Coronary artery (tissue), 2 donors: ENCODE data around the gene LUZP1.

ENCODE experiments used
- DNase-seq: peaks from one replicate; pipeline ENCODE4 v3.0.0-alpha.2; 2017; ENCODE audit warnings: low spot score
- H3K27ac ChIP-seq, 2 donors: fragments of 200-600 bp; sonication (generic); one replicate each; pipeline ENCODE4 v1.5.1; 2016 to 2019
- H3K4me3 ChIP-seq: fragments of 200-600 bp; sonication (generic); 2 replicates; pipeline ENCODE4 v1.5.1; 2016; ENCODE audit warnings: mild to moderate bottlenecking, moderate library complexity
- TF ChIP-seq, protein P1 (sequence below): fragments of 200-600 bp; sonication (generic); IDR thresholded peaks from one replicate; pipeline ENCODE4 v1.5.1; 2019; ENCODE audit warnings: antibody characterized with exemption

Gene LUZP1

GRCh38 chr1:23099171-23099536, 69.5 kb downstream of the LUZP1 start:
- H3K27ac ChIP-seq: no peak overlapping the region
- DNase-seq: no peak

DNA sequence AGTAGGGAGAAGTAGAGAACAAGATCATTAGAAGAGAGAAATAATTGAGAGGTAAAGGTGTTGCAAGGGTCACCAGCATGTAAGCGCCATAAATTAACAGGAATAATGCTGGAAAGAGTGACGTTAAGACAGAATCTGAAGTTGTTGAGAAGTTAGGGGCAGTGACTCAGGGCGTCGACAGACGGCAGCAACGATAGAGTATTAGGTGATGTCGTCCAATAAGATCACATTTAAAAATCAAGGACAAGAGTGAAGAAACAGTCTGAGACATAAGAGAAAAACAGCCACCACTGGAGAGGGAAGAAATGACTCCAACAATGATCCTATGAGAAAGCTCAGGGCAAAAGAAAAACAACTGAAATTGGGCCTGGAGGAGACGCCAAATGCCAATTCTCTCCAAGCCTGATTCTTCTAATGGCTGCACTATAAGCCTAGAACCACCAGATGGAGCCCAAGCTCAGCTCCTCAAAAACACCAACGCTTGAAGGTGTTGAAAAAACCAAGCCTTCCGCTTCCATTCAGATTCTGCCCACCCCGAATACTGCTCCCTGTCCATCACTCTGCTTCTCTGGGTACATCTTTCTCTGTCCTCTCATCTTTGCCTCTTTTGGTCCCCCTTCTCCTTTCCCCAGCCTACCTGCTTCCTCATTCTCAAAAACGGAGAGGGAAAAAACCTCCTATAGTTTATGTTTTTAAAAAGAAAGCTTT, 70.0 kb downstream of the LUZP1 start:
- no peak overlapping the region for H3K4me3 ChIP-seq
- DNase-seq: no peak
- H3K27ac ChIP-seq: no peak overlapping the region
- TF ChIP-seq, protein P1, sequence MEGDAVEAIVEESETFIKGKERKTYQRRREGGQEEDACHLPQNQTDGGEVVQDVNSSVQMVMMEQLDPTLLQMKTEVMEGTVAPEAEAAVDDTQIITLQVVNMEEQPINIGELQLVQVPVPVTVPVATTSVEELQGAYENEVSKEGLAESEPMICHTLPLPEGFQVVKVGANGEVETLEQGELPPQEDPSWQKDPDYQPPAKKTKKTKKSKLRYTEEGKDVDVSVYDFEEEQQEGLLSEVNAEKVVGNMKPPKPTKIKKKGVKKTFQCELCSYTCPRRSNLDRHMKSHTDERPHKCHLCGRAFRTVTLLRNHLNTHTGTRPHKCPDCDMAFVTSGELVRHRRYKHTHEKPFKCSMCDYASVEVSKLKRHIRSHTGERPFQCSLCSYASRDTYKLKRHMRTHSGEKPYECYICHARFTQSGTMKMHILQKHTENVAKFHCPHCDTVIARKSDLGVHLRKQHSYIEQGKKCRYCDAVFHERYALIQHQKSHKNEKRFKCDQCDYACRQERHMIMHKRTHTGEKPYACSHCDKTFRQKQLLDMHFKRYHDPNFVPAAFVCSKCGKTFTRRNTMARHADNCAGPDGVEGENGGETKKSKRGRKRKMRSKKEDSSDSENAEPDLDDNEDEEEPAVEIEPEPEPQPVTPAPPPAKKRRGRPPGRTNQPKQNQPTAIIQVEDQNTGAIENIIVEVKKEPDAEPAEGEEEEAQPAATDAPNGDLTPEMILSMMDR: peak; percentile 86

More at GRCh38 chr1:23099171-23099536, 69.5 kb downstream of the LUZP1 start:
- H3K4me3 ChIP-seq: no peak overlapping the region
- TF ChIP-seq, protein P1: no peak

- no peak overlapping the region for H3K27ac ChIP-seq
- no peak for DNase-seq
- TF ChIP-seq, protein P1: no peak
- H3K4me3 ChIP-seq: no peak overlapping the region
These were observed 71.3 kb downstream of the LUZP1 start for GRCh38 chr1:23097316-23097715.

GRCh38 chr1:23092447-23092846, 76.2 kb downstream of the LUZP1 start:
- TF ChIP-seq, protein P1: no peak
- H3K4me3 ChIP-seq: no peak overlapping the region

DNA sequence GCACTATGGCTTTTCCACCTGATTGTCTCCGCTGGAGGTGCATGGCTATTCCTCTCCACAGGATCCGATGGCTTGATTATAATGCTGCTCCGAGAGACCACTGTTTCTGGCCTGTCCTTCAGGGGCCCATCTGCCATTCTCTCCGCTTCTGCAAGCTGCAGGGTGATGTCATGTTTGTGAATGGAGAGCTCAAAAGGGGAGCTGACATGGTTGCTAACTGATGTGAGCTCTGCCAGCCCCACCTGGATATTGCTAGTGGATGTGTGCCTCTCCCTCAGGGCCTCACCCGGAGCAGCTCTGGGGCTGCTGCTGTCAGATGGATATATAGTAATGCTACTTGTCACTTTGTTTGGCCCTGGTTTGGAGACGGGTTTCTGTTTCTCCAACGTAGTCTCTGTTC, 77.1 kb downstream of the LUZP1 start:
- DNase-seq: no peak
- TF ChIP-seq, protein P1: no peak
- Histone ChIP-seq H3K4me3 (no peak overlapping the region), H3K27ac (no peak overlapping the region)

More at GRCh38 chr1:23092447-23092846, 76.2 kb downstream of the LUZP1 start:
- H3K27ac ChIP-seq: no peak overlapping the region
- DNase-seq: no peak

DNA sequence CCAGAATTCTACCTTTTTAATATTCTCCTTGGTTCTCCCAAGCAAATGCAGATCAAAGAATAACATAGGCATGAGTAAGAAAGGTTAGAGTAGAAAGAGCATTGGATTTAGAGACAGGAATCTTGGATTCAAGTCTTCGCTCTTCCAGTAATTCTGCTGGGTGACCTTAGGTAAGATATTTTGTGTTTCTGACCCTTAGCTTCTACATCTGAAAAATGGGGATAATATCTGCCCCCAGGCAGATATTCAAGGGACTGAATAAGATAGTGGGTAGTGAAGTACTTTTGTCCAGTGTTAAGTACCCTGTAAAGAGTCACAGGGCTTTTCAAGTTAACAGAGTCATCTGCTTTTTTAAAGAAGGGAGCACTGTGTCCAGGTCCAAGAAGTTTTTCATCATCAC, 78.6 kb downstream of the LUZP1 start:
- Histone ChIP-seq H3K27ac (no peak overlapping the region), H3K4me3 (no peak overlapping the region)
- no peak for DNase-seq
- TF ChIP-seq, protein P1: no peak

GRCh38 chr1:23088027-23088426, 80.6 kb downstream of the LUZP1 start:
- no peak overlapping the region for H3K4me3 ChIP-seq
- no peak for DNase-seq
- TF ChIP-seq, protein P1: no peak
- H3K27ac ChIP-seq: no peak overlapping the region
